Activated naive CD8-positive, alpha-beta T cell treated with anti-CD3 and anti-CD28 coated beads, Interleukin-2, amount 50 U/mL, for 16 hours (primary cell): ENCODE results near the gene DOCK4.

Source experiments
- DNase-seq: peaks from one replicate; pipeline ENCODE4 v3.0.0-alpha.2; 2020; ENCODE audit warnings: low read depth, low spot score

DOCK4 gene

DNA sequence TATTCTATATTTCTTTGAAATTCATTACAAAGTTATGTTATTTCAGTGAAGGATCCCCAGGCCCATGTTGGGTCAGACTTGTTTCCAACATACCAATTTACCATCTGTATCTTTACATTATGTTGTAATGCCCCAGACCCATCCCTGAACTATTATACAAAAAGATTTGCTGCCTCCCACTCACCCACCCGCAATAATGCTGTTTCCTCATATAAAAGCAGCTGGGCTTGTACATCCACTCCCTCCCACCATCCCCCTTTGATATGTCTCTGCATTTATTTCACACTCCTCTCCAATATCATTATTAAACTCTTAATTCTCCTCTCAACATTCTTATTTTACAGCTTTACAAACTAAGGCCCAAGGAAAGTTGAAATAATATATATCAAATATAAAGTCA, 153.7 kb downstream of the DOCK4 start:
- no peak for DNase-seq

DNA sequence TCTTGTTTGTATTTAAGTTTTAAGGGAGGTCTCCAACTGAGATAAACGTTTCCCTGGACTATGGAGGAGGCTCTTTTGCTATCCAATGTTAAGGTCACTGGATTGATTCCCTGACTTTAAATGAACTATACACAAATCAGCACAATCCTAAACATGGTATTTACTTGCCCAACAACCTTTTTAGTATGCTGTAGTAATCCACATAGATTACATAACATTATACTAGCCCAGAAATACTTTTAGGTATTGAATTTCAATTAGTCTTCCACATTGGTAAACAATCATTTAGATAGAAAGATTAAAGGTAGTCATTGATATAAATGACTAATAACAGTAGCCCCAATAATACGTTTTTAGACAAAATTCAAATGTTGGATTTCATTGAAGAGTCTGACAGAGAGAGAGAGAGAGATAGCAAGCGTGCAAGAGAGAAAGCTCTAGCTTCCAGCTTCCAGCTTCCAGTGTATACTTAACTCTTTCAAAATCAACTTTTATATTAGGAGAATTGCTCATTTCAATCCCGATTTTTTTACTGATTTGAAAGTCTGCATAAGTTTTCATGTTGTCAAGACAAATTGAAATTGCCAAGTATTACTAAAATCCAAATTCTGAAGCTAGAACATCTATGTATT, 155.8 kb downstream of the DOCK4 start:
- no peak for DNase-seq

DNA sequence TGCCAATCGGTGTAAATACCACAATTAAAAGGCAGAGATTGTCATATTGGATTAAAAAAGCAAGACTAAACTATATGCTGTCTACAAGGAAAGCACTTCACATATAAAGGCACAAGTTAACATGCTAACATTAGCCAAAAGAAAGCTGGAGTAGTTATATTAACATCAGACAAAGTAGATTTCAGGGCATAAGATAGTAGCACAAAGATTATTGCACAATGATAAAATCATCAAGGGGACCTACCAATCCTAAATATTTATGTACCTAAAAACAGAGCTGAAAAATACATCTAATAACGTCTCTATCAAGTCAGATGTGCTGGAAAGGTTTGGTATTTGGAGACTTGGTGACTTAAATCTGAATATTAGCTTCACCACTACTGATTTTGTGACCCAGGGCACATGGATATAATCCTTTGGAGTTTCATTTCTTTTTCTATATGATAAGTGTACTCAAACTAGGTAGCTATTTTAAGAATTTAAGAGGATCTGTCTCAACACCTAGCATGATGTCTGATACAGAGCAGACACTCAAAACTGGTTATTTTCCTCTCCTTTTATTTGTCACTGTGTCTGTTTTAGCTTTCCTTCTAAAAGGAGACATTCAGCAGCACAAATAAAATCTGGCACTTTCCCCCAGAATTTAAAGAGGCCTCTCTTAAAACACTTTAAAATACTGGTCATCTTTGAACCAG, 156.5 kb downstream of the DOCK4 start:
- no peak for DNase-seq

DNA sequence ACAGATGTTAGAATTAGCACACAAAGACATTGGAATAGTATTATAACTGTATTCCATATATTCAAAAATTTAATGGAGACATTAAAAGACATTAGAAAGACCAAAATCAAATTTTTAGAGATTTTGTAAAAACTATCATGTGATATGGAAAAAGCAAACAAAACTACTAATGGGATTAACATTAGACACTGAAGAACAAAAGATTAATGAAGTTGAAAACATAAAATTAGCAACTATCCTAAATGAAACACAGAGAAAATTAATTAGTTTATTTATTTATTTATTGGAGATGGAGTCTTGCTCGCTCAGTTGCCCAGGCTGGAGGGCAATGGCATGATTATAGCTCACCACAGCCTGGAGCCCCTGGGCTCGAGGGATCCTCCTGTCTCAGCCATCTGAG, 158.8 kb downstream of the DOCK4 start:
- DNase-seq = no peak

DNA sequence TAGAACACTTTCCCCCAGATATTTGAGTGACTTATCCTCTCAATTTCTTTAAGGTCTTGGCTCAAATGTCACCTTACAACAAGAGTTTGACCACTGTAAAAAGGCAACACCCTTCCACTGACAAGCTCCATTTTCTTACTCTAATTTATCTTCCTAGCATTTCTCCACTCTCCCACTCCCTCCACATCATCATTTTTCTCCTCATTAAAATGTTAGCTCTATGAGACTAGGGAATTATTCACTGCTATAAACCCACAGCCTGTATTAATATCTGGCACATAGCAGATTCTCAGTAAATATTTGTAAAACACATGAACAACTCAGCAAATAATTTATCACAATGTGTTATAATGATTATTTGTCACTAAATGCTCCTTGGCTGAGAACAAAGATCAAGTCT, 161.0 kb downstream of the DOCK4 start:
- DNase-seq = no peak

GRCh38 chr7:112042631-112043030, 163.6 kb downstream of the DOCK4 start:
- DNase-seq = no peak

GRCh38 chr7:112038353-112038752, 167.8 kb downstream of the DOCK4 start:
- DNase-seq = no peak

GRCh38 chr7:112036071-112036470, 170.1 kb downstream of the DOCK4 start:
- DNase-seq = no peak

- DNase-seq = no peak
Measured at GRCh38 chr7:112031689-112032088, 174.5 kb downstream of the DOCK4 start.

GRCh38 chr7:112025556-112025955, 180.6 kb downstream of the DOCK4 start:
- DNase-seq = no peak

GRCh38 chr7:112023786-112024185, 182.4 kb downstream of the DOCK4 start:
- DNase-seq = no peak

- no peak for DNase-seq
Measured at GRCh38 chr7:112023282-112023681, 182.9 kb downstream of the DOCK4 start.

DNA sequence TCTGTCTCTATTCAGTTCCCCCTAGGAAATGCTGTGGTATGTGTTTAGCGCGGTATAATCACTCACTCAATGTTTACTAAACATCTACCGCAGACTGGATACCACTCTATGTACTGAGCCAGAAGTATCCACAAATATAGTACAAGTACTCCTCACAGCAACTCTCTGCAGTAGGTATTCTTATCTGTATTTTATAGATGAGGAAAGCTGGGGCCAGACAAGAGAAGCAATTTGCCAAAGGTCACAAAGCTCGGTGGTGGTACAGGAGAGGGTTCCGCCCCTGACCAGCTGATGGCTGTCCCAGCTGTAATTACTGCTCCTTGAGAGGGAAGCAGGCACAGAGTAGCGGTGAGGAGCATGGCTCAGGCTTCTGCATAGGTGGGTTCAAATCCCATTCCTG, 184.1 kb downstream of the DOCK4 start:
- no peak for DNase-seq

GRCh38 chr7:112021379-112022044, 184.7 kb downstream of the DOCK4 start:
- DNase-seq = no peak

GRCh38 chr7:112020800-112021199, 185.4 kb downstream of the DOCK4 start:
- DNase-seq = no peak

- no peak for DNase-seq
Measured at GRCh38 chr7:112019932-112020331, 186.3 kb downstream of the DOCK4 start.

GRCh38 chr7:112018305-112019030, 187.7 kb downstream of the DOCK4 start:
- no peak for DNase-seq

DNA sequence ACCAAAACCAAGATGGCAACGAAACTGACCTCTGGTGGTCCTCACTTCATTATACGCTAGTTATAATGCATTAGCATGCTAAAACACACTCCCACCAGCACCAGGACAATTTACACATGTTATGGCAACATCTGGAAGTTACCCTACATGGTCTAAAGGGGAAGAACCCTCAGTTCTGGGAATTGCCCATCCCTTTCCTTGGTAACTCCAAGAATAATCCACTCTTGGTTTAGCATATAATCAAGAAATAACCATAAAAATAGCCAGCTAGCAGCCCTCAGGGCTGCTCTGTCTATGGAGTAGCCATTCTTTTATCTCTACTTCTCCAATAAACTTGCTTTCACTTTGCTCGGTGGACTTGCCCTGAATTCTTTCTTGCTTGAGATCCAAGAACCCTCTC, 191.1 kb downstream of the DOCK4 start:
- no peak for DNase-seq

- no peak for DNase-seq
Measured at GRCh38 chr7:112014347-112014746, 191.9 kb downstream of the DOCK4 start.

- DNase-seq = no peak
Measured at GRCh38 chr7:112013274-112013673, 192.9 kb downstream of the DOCK4 start.

DNA sequence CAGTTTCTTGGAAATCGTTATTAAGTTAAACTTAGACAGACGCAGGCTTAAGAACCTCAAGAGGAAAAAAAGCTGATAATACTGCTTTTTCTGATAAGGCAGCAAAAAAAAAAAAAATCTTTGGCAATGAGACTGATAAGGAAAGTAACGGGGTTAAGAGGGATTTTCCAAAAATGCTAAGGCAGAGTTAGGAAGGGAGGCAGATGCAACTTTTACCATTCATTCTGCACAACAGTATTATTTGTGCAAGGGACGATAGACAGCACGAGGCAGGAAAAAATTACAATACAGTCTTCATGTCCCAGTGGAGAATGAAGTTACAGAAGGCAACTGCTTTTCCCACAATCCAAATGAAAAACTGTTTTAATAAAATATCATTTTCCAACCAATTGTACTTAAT, 194.0 kb downstream of the DOCK4 start:
- DNase-seq = no peak

DNA sequence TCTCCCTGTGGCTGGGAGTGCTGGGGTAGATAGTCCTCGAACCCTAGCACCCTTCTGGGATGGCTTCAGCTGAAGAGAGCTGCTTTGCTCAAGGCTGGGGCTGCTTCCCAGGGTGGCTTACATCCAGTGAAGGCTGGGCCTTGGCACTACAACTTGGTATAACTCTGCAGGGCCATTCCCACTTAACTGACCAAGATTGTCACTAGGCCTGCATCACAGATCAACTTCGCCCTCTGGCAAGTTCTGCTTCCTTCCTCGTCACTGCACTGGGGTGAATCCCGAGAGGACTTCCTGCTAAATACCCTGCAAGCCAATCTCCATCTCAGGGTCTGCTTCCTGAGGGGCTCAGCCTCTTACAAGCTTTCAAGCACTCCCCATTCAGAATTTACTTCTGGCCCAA, 195.2 kb downstream of the DOCK4 start:
- DNase-seq = no peak
